Measurements from ENCODE around the gene PTPN1.
"Not testable (repeated sequence)": the region's sequence is repeated elsewhere in the genome, so short reads cannot be mapped to it uniquely, and the experiment has no call there.

Gene PTPN1

DNA sequence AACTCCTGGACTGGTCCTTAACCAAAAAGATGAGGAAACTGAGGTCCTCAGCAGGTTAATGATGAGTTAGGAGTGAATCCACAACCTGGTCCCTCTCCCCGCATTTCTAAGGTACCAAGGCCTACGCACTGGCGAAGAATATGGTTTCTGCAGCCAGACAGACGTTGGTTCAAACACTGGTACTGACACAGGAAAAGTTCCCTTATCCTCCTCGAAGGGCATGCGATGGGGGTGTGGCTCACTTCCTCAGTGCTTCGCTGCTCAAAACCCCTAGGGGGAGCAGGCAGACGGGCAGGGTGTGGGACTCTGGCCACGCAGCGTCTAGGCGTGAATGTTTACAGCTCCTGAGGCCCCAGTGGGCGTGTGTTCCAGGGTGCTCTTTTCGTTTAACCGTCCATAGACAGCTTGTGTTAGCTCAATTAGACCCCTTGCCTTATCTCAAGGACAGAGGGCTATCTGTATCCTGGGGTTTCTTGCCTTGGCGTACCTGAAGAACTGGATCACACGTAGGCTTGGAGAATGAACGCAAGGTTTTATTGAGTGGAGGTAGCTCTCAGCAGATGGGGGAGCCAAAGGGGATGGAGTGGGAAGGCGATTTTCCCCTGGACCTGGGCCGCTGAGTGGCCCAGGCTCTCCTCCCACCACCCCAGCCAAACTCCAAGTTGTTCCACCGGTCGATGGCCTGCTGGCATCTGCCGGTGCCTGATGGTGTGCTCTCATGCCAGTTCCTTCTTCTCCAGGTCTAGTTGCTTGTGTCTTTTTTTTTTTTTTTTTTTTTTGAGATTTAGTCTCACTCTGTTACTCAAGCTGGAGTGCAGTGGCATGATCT lies 31.8 kb upstream of the PTPN1 start:
- in situ Hi-C loops (cut with HindIII; ENCODE audit: low sequenced_read_pairs), result no loop called here

DNA sequence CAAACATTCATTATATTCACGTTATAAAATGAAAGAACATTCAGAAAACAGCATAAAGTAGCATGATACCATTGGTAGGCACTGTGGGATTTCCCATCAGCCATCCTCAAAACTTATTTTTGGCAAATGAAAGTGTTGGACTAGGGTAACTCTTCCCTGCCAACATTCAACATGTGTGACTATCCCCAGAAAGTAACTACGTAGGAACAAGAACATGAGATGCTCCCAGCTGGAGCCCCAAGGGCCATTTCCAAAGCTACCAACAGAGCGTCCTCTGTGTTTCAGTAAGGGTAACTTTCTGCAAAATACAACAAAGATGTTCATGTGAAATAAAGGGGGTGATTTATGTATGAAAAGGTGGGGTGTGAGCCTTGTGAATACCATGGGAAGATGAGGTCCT lies 28.4 kb upstream of the PTPN1 start:
- in situ Hi-C loops (cut with HindIII; ENCODE audit: low sequenced_read_pairs), result loop anchor here (5.0 kb wide), 6 partner anchors 51 to 304 kb away; partner anchors contain the start of gene PARD6B

- in situ Hi-C loops (cut with HindIII; ENCODE audit: low sequenced_read_pairs), result loop anchor here (5.0 kb wide), 6 partner anchors 50 to 305 kb away; partner anchors contain the start of gene PARD6B
Measured at GRCh38 chr20:50482396-50482981, 27.7 kb upstream of the PTPN1 start.

- in situ Hi-C loops (cut with HindIII; ENCODE audit: low sequenced_read_pairs), result loop anchor here (5.0 kb wide), 6 partner anchors 48 to 307 kb away; partner anchors contain the start of gene PARD6B
Measured at GRCh38 chr20:50484271-50484976, 25.8 kb upstream of the PTPN1 start.

- in situ Hi-C loops (cut with HindIII; ENCODE audit: low sequenced_read_pairs), result no loop called here
Measured at GRCh38 chr20:50487397-50487796, 22.8 kb upstream of the PTPN1 start.

DNA sequence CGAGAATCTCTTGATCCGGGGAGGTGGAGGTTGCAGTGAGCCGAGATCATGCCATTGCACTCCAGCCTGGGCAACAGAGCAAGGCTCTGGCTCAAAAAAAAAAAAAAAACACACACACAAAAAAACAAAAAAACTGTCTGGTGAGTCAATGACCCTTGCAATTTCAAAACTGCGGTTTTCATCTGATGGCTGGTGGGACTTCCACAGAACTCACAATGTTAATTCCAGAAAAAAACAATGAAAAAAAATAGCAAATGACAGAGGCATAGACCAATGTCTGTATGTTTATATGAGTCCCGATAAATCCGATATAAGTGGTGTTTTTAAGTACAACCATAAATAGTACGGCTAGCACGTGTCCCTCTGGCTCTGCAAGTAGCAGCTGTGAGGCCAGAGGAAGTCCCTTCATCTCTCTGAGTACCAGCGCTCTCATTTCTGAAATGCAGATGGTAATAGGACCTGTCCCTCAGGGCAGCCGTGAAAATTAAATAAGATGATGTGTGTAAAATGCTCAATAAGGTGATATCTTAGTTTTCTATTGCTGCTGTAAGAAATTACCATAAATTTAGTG lies 21.9 kb upstream of the PTPN1 start:
- in situ Hi-C loops (cut with HindIII; ENCODE audit: low sequenced_read_pairs), result no loop called here

GRCh38 chr20:50491168-50491567 lies 19.0 kb upstream of the PTPN1 start:
- in situ Hi-C loops (cut with HindIII; ENCODE audit: low sequenced_read_pairs), result no loop called here

GRCh38 chr20:50491926-50492634 lies 18.1 kb upstream of the PTPN1 start:
- in situ Hi-C loops (cut with HindIII; ENCODE audit: low sequenced_read_pairs), result no loop called here

- in situ Hi-C loops (cut with HindIII; ENCODE audit: low sequenced_read_pairs), result no loop called here
Measured at GRCh38 chr20:50493881-50494253, 16.3 kb upstream of the PTPN1 start.

GRCh38 chr20:50494428-50494827 lies 15.8 kb upstream of the PTPN1 start:
- in situ Hi-C loops (cut with HindIII; ENCODE audit: low sequenced_read_pairs), result no loop called here

- in situ Hi-C loops (cut with HindIII; ENCODE audit: low sequenced_read_pairs), result no loop called here
Measured at GRCh38 chr20:50496773-50497385, 13.3 kb upstream of the PTPN1 start.

GRCh38 chr20:50498071-50498776 lies 12.0 kb upstream of the PTPN1 start:
- in situ Hi-C loops (cut with HindIII; ENCODE audit: low sequenced_read_pairs), result no loop called here

- in situ Hi-C loops (cut with HindIII; ENCODE audit: low sequenced_read_pairs), result no loop called here
Measured at GRCh38 chr20:50499938-50500337, 10.2 kb upstream of the PTPN1 start.

- in situ Hi-C loops (cut with HindIII; ENCODE audit: low sequenced_read_pairs), result no loop called here
Measured at GRCh38 chr20:50501972-50502745, 8.0 kb upstream of the PTPN1 start.

DNA sequence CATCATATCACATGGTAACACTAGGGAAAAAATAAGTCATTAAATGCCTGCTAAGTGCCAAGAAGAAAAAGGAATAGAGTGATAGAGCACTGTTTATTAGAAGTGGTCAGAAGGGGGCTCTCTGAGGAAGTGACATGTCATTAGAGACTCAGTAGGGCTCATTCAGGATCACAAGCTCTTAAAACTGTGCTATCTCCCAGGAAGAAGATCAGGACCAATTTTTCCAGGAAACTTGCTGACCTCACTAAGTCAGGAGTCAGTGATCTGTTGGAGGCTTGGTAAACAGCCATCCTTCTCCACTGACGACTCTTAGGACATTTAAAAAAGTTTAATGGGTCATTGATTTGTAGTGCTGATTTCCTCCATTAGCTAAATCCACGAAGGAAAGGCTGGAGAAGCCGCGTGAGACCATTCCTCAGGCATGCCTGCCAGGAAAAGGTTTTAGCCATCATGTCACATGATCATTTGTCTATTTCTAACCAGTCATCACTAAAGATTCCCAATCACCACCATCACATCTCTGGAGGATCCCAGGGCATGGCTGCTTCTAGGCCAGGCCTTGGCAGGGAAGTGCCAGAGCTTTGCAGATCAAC lies 5.9 kb upstream of the PTPN1 start:
- in situ Hi-C loops (cut with HindIII; ENCODE audit: low sequenced_read_pairs), result no loop called here

DNA sequence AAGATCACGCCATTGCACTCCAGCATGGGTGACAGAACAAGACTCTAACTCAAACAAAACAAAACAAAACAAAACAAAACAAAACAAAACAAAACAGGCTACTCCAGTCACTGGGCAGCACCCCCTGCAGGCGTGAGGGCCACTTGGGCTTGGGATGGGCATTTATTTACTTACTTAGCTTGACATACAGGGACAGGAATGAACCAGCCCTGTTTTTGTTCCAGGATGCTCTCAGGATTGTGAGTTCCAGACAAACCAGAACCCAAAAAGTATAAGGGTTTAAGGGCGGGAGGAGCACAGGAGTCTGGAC lies 4.0 kb upstream of the PTPN1 start:
- in situ Hi-C loops (cut with HindIII; ENCODE audit: low sequenced_read_pairs), result no loop called here

DNA sequence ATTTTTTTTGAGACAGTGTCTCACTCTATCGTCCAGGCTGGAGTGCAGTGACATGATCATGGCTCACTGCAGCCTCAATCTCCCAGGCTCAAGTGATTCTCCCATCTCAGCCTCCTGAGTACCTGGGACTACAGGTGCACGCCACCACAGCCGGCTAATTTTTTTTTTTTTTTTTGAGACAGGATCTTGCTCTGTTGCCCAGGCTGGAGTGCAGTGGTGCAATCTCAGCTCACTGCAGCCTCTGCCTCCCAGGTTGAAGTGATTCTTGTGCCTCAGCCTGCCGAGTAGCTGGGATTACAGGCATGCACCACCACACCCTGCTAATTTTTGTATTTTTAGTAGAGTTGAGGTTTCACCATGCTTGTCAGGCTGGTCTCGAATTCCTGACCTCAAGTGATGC lies 2.4 kb upstream of the PTPN1 start:
- in situ Hi-C loops (cut with HindIII; ENCODE audit: low sequenced_read_pairs), result not testable (repeated sequence)

DNA sequence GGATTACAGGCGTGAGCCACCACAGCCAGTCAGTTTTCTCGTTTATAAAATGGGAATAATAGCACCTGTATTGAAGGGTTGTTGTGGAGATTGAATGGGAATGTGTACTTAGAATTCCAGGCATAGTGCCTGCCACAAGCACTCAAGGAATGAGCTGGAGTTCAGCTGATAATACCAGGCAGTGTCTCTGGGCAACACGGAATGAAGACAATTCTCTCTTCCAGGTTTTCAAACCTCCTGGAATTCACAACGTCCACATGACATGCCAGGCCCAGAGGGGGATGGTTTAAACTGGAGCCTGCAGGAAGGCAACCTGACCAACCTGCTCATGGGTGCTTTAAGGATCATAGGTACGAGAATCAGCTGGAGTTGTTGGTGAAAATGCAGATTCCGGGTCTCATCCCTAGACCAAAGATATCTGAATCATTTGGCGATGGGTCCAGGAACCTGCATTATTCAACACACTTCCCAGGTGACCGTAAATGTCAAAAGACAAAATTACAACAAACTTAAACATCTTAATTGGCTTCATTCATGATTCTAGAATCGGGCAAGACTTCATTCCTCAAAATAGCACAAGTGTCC lies 1.9 kb upstream of the PTPN1 start:
- in situ Hi-C loops (cut with HindIII; ENCODE audit: low sequenced_read_pairs), result no loop called here
